GM12874 (cell line): Measurements from ENCODE around the gene DHX29.

ENCODE experiments used
- CTCF ChIP-seq: IDR thresholded peaks from 2 replicates; pipeline ENCODE4 v1.5.1; 2011; ENCODE audit warnings: low read depth, mild to moderate bottlenecking, control low read depth, low read length, moderate library complexity; ENCODE audit not compliant: insufficient read depth

Gene DHX29

GRCh38 chr5:55254802-55255201 lies 52.7 kb downstream of the DHX29 start:
- TF ChIP-seq CTCF = no peak

GRCh38 chr5:55250064-55250463 lies 57.4 kb downstream of the DHX29 start:
- no peak for TF ChIP-seq CTCF

- no peak for TF ChIP-seq CTCF
These were observed 65.7 kb downstream of the DHX29 start for GRCh38 chr5:55241746-55242145.

- no peak for TF ChIP-seq CTCF
These were observed 70.7 kb downstream of the DHX29 start for GRCh38 chr5:55236800-55237199.

GRCh38 chr5:55234121-55234700 lies 73.3 kb downstream of the DHX29 start:
- TF ChIP-seq CTCF = no peak

GRCh38 chr5:55232985-55233928 lies 74.2 kb downstream of the DHX29 start, which contains the start of gene CCNO:
Gene CCNO, minus strand, starts transcription at chr5:55233608. Its CDS starts 85 bp downstream, at chr5:55233523.
- TF ChIP-seq CTCF = no peak

GRCh38 chr5:55232271-55232984 lies 75.1 kb downstream of the DHX29 start:
- TF ChIP-seq CTCF = no peak
